T-helper 2 cell (primary cell): ENCODE measurements around the gene SMIM45.
A peak's percentile ranks its signal among the peaks of the same experiment; 100 is the strongest.

Experiments
- DNase-seq, 5 experiments: peaks; one replicate each; pipeline versions ENCODE4 v3.0.0 to v3.0.0-alpha.2; 2012 to 2022

The SMIM45 gene

GRCh38 chr22:41971431-41971830 lies 19.5 kb downstream of the SMIM45 start:
- DNase-seq, result no peak

GRCh38 chr22:41974691-41975290 lies 22.8 kb downstream of the SMIM45 start:
- peak in 1 of 5 experiments; percentile 30 for DNase-seq

- DNase-seq, result no peak
These were observed 23.5 kb downstream of the SMIM45 start for GRCh38 chr22:41975299-41976069.

- DNase-seq, result peak; percentile 22 to 72 (median 34)
These were observed 24.3 kb downstream of the SMIM45 start for GRCh38 chr22:41976070-41976901.

GRCh38 chr22:41976961-41977566 lies 25.1 kb downstream of the SMIM45 start:
- DNase-seq, result peak in 1 of 5 experiments; percentile 56

- no peak for DNase-seq
These were observed 26.8 kb downstream of the SMIM45 start for GRCh38 chr22:41978732-41979131.

- no peak for DNase-seq
These were observed 27.7 kb downstream of the SMIM45 start for GRCh38 chr22:41979423-41980250.

GRCh38 chr22:41982865-41983264 lies 30.9 kb downstream of the SMIM45 start:
- no peak for DNase-seq

GRCh38 chr22:41983513-41984405 lies 31.8 kb downstream of the SMIM45 start:
- no peak for DNase-seq

- no peak for DNase-seq
These were observed 35.3 kb downstream of the SMIM45 start for GRCh38 chr22:41987276-41987675.

GRCh38 chr22:41989246-41989645 lies 37.3 kb downstream of the SMIM45 start:
- no peak for DNase-seq

GRCh38 chr22:41991111-41991510 lies 39.2 kb downstream of the SMIM45 start:
- DNase-seq, result no peak

GRCh38 chr22:41992496-41992895 lies 40.5 kb downstream of the SMIM45 start:
- DNase-seq, result no peak

- DNase-seq, result no peak
These were observed 43.3 kb downstream of the SMIM45 start for GRCh38 chr22:41995211-41995610.

GRCh38 chr22:41996826-41997225 lies 44.9 kb downstream of the SMIM45 start:
- DNase-seq, result no peak

GRCh38 chr22:41998361-41999261 lies 46.7 kb downstream of the SMIM45 start, which contains the start of gene WBP2NL:
TSS of gene WBP2NL (plus strand) at chr22:41998788. CDS start at chr22:41998819, 31 bp downstream.
- DNase-seq, result peak; percentile 77 to 93 (median 87)

- DNase-seq, result no peak
These were observed 48.5 kb downstream of the SMIM45 start for GRCh38 chr22:42000466-42000865.

GRCh38 chr22:42001121-42001520 lies 49.2 kb downstream of the SMIM45 start:
- DNase-seq, result peak in 1 of 5 experiments; percentile 11

GRCh38 chr22:42001706-42002105 lies 49.8 kb downstream of the SMIM45 start:
- DNase-seq, result no peak

- DNase-seq, result no peak
These were observed 56.0 kb downstream of the SMIM45 start for GRCh38 chr22:42007922-42008321.
